NCI-H2227 (cell line): ENCODE data around the gene CALB2.

ENCODE experiments used
- DNase-seq: peaks from one replicate; lab custom pipeline; 2025; ENCODE audit not compliant: unreplicated experiment; lab: John Stamatoyannopoulos, UW

Gene CALB2

DNA sequence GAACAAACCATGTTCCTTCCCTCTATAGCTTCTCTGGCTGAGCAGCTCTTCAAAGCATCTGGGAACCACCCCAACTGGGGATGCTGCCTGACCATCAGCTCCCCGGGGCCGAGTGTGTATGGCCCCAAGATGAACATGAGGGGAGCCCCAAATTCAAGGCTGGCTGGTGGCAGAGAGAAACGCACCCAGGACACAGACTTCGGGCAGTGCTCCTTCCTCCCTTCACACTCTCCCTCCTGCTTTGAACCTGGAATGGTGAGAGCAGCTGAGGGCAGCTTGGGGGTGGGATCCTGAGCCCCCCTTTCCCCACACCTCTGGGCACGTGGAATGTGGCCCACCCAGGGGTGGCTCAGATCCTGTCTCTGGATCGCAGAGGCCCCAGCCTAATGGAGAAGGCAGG is 66.1 kb downstream of the CALB2 start:
- DNase-seq = no peak

DNA sequence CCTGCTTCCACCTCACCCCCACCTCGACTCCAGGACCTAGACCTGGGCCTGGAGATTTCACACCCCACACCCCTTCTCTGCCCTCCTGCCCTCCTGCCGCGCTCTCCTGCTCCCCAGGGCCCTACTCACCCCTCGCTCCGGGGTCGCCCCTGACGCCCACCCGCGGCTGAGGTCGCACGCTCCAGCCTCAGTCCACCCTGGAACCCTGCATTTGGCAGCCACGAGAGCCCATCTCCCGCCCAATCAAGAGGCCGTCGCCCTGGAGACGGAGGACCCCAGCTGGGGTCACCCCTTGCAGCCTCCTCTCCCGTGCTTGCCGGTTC is 67.2 kb downstream of the CALB2 start:
- no peak for DNase-seq

DNA sequence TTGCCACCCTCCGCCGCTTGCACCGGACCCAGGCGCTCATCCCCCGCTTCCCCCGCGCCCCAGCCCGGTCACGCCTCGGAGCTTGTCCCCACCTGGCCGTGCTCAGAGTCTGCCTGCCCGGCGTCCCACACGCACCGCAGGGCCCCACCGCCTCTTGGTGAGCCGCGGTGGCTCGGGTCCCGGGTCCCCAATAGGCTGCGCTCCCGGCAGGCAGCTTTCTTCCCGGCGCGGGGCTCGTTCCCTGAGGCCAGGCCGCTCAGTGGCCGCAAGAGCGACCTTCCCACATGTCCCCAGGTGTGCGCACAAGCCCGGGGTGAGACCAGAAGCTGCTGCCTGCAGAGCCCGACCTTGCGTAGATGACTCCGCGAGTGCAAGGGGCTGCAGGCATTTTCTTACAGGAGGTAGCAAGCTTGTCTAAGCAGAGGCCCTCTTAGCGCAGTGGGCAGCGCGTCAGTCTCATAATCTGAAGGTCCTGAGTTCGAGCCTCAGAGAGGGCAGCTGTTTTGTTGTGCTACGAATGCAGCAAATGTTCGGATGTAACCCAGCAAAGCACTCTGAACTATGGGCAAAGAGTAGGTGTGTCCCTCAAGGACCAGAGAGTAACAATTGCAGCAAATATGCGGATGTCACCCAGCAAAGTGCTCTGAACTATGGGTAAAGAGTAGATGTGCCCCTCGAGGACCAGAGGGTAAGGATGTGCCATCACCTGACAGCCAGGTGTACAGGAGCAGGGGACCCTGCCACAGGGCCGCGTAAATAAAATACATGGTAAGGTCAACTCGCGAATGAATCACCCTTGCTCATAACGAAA is 67.8 kb downstream of the CALB2 start:
- DNase-seq = no peak

DNA sequence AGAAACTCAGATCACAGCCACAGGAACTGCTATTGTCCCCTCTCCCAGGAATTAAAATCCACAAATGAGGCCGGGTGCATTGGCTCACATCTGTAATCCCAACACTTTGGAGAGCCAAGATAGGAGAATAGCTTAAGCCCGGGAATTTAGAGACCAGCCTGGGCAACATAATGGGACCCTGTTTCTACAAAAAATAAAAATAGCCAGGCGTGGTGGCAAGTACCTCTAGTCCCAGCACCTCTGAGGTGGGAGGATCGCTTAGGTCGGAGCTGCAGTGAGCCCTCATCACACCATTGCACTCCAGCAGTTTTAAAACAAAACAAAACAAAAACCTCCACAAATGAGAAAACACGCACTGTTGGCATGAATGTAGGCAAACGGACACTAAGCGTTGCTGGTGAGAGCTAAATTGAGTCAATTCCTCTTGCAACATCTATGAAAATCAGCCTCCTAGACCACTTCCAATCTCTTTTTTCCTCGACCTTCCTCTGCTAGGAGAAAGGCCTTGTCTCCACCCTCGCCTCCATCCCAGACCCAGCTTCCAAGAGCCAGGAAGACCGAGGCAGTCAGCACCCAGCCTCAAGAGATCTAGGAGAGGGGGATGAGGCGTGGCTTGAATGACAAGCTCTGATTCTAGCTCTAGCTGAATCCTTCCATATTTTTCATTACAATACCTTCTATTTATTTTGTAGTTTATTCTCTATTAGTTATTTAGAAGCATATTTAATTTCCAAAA is 68.5 kb downstream of the CALB2 start:
- DNase-seq = no peak

DNA sequence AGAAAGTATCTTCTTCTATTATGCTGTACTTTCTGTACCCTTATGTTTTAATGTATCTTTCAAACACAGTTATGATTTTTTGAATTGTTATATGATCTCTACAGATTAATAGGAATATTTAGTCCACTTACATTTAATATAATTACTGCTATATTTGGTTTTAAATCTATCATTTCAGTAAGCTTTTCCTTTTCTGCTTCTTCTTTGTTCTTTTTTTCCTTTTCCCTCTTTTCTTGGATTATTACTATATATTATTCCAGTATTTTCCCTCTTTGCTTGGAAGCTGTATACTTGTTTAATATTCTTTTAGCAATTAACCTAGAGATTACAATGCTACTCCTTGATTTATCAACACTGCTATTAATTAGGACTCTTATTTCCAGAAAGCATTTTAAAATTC is 69.9 kb downstream of the CALB2 start:
- no peak for DNase-seq

DNA sequence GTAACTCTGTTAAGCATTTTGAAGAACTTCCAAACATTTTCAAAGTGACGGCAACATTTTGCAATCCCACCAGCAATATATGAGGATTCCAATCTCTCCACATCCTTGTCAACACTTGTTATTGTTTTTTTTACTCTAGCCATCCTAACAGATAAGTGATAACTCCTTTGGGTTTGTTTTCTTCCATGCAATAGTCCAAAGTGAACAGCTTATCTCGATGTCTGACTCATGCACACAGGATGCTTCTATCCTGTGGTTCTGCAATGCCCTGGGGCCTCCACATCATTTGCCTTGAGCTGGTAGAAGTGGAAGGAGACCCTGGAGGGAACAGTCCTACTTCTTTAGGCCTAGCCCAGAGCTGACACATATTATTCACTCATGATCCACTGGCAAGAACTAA is 70.4 kb downstream of the CALB2 start:
- DNase-seq = no peak

DNA sequence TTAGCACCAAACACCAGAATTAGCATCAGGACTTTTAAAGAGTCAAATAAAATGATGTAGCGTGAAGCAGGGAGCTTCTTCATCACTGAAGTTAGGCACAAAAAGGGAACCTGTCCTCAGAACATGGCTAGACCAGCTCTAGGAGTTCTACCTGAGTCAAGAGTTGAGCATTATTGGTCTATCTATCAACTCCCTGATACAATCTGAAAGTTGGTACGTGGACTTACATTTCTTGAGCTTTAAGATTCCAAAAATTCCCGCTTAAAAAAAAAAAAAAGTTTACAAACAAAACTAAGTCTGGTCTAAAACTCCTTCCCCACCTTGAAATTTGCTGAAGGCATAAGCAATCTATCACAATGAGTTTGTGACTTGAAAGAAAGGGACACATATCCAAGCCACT is 71.1 kb downstream of the CALB2 start:
- no peak for DNase-seq

DNA sequence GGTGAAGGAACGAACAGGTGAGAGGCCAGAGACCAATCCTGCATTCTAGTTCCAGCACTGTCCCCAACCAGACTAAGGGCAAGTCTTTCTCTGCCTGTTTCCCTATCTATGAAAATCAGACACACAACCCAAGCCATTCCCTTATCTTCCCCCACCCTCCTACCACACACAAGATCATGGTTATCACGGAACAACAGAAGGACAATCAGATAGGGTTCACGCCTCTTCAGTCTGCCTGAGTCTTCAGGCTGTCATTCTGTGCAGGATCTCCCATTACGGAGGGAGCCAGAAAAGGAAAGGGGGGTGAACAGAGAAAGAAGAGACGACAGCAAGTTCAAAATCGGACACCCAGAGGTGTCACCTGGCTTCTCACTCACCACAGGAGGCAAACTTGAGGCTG is 72.2 kb downstream of the CALB2 start:
- no peak for DNase-seq

DNA sequence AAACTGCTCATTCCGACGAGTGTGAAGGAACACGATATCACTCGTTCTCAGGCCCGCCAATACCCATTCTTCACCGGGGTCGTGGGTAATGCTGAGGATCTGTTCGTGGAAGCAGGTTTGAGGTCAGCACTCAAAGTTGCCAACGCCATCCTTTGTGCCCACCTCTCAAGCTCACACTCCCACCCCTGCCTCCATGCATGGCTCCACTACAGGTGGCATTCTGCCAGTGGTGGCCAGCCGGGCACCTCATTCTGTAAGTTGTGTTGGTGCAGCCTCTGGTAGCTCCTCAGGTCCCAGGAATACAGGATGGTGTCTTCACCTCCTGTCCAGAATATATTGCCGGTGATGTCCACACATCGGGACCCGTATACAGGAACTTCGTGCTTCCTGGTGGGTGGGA is 72.7 kb downstream of the CALB2 start:
- DNase-seq = no peak

DNA sequence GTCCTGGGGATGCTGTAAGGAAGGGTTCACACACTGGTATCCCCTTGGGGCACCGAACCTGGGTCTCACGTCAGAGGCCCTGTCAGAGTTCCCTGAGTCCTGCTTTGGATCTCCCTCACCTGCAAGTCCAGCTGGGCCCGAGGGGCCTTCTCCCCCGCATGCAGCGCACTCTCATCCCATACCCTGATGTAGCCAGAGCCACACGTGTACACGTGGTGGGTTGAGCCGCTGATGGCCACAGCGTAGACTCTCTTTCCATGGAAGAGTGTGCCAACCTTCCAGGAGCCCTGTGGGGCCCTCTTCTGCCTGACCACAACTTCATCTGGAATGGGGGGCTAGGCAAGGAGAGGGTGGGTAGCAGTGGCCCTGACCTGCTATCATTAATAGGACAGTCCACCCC is 73.5 kb downstream of the CALB2 start:
- DNase-seq = no peak

DNA sequence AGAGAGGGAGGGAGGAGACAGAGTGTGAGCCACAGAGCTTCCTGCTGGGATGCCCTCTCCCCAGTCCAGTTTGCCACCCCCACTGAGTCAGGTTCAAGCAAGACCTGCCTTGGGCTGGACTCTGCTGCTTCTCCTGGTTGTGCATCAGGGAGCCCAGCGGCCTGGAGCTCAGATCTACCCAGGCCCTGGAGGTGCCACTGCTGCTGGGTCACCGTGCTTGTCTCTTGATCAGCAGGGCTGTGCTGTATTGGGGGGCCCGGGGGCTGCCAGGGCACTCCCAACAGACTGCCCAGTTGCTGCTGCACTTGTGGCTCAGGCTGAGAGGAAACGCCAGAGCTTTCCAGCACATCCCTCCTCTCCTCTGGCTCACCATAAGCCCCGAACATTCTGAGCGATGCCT is 74.4 kb downstream of the CALB2 start:
- no peak for DNase-seq

DNA sequence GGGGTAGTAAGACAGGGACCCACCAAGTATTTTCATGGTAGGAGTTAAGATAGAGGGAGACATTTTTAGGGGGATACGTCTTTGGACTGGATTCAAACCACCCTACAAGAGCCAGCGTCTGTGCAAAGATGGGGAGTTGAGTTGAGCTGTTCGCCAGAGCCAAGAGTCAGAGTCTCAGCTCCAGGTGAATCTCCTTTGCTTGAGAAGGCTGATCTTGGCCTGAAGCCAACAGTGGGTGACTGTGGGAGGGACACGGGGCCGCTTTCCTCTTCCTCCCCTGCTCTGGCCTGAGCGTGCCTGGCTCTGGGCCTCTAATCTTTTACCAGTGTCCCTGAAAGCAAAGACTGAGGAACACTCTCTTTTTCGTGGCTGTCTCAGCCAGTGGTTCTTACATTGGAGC is 78.0 kb downstream of the CALB2 start:
- DNase-seq = no peak

DNA sequence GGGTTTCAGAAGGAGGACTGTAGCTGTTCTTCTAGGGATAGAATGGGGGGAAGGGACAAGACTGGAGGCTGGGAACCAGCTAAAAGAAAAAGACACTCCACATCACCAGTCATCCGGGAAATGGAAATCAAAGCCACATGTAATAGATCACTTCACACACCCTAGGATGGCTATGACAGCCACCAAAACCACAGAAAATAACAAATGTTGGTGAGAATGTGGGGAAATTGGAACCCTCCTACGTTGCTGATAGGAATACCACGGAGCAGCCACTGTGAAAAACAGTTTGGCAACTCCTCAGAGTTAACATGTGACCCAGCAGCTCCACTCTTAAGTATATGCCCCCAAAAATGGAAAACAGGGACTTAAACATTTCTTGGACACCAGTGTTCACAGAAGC is 81.0 kb downstream of the CALB2 start:
- no peak for DNase-seq
